Activated CD4-positive, alpha-beta T cell treated with anti-CD3 and anti-CD28 coated beads for 48 hours (primary cell): Measurements from ENCODE around the gene ZC3H7B.
"Not testable (repeated sequence)": the region's sequence is repeated elsewhere in the genome, so short reads cannot be mapped to it uniquely, and the experiment has no call there.

ENCODE experiments used
- DNase-seq: peaks from one replicate; pipeline ENCODE4 v3.0.0-alpha.2; 2020

ZC3H7B gene

GRCh38 chr22:41288245-41288946 lies 12.9 kb upstream of the ZC3H7B start:
- DNase-seq = no peak

DNA sequence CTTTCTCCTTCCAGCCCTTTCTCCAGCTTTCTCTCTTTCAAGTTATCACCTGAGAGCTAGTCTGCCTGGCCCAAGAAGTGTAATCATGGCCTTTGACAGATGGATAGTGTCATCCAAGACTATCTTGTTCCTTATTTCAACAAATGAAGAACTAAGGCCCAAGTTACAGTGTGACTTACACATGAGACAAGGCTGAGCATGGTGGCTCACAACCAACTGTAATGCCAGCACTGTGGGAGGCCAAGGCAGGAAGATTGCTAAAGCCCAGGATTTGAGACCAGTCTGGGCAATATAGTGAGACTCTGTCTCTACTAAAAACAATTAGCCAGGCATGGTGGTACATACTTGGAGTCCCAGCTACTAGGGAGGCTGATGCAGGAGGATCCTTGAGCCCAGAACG lies 11.7 kb upstream of the ZC3H7B start:
- no peak for DNase-seq

DNA sequence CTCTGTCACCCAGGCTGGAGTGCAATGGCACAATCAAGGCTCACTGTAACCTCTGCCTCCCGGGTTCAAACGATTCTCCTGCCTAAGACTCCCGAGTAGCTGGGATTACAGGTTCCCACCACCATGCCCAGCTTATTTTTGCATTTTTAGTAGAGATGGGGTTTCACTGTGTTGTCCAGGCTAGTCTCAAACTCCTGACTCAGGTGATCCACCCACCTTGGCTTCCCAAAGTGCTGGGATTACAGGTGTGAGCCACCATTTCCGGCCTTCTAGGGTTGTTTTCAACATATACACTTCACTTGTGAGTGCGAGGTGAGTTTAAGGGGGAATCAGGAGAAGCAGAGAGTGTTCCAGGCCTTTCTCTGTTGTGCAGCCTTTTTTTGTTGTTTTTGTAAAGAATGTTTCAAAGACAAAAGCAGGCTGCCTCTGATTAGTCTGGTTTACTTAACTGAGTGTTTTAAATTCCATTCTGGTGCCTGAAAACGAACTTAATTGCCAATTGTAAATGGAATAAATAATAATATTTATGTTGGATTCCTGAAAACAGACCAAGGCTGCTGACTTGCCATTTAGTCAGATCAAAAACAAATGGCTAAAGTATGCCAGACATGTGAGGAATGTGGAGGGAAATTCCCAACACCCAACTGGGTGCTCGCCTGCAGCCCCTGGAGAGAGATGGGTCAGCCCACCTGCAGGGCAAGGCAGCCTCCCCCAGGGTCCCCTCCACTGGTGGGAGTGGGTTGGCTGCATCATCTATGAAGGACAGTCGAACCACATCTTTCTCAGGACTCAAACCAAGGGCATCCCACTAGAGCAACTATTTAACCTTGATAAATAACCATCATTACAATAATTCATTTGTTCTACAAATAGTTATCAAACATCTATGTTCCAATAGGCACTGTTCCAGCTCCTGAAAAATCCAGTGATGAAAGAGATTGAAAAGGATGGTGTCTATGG lies 10.8 kb upstream of the ZC3H7B start:
- DNase-seq = no peak

DNA sequence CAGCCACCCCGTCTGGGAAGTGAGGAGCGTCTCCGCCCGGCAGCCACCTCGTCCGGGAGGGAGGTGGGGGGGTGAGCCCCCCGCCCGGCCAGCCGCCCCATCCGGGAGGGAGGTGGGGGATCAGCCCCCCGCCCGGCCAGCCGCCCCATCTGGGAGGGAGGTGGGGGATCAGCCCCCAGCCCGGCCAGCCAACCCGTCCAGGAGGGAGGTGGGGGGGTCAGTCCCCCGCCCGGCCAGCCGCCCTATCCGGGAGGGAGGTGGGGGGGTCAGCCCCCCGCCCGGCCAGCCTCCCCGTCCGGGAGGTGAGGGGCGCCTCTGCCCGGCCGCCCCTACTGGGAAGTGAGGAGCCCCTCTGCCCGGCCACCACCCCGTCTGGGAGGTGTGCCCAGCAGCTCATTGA lies 6.5 kb upstream of the ZC3H7B start:
- DNase-seq = not testable (repeated sequence)

GRCh38 chr22:41296826-41297667 lies 4.3 kb upstream of the ZC3H7B start:
- no peak for DNase-seq

GRCh38 chr22:41300661-41301060 lies 664 bp upstream of the ZC3H7B start:
- DNase-seq = no peak

DNA sequence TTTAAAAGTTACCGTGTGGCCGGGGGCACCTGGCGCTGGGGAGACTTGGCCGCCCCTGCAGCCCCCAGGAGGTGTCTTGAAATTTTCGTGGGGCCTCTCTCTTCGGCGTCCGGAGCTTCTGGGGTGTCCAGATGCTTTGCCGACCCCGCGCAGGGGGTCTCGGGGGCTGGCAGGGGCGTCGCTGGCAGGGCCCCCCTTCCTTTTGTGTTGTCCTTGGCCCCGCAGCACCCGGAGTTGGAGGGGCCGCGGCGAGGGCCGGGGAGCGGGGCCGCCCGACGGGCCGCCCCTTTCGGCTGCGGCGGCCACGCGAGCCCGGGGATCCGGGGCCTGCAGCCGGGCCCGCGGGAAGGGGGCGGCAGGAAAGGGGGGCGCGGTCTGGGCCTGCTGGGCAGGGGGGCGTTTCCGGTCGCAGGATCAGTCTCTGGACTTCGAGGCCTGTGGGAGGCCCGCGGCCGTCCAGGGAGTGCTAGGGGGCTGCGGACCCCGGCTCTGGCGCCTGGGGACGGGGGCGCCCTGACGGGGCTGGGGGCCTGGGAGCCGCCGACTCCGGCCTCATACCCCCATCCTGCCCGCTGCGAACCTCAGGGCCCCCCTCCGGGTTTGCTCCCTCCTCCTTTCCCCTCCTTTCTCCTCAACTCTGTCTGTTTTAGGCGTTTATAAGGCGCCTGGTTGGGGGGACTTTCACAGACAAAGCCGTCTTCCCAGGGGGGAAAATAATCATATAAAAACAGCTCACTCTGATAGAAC lies 869 bp downstream of the ZC3H7B start:
- peak; percentile 14 for DNase-seq

DNA sequence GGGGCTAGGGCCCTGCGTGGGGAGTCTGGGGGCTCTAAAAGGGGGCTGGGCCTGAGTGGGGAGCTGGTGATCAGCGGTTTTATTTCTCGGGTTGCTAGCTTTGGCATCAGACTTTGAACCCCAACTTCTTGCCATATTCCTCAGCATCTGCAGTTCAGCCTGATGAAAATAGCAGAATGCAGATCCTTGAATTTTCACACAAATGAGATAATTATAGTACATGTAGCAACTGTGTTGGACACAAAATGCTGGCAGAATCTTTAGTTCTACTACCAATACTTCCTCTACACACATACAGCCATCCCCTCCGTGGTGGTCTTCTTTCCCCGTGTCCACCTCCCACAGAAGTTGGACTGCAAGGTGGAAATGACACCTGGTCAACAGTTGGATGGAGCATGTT lies 1.5 kb downstream of the ZC3H7B start:
- DNase-seq = no peak

GRCh38 chr22:41305646-41306045 lies 4.3 kb downstream of the ZC3H7B start:
- DNase-seq = no peak

- no peak for DNase-seq
Observed at GRCh38 chr22:41308054-41308453, 6.7 kb downstream of the ZC3H7B start.

DNA sequence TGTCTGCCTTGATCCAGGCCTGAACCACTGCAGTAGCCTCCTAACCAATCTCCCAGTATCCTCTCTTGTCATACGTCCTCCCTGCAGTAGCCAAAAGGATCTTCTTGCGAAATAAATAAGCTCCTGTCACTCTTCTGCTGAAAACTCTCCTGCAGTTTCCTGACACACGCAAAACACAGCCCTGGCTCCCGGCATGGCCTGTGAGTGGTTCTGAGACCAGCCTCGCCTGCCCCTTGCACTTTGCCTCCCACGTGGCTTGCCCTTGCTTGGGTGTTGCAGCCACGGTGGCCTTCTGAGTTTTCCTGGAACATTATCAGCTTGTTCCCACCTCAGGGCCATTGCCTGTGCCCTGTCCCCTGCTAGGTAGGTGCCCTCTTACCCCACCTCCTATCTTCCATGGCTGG lies 7.2 kb downstream of the ZC3H7B start:
- DNase-seq = no peak

DNA sequence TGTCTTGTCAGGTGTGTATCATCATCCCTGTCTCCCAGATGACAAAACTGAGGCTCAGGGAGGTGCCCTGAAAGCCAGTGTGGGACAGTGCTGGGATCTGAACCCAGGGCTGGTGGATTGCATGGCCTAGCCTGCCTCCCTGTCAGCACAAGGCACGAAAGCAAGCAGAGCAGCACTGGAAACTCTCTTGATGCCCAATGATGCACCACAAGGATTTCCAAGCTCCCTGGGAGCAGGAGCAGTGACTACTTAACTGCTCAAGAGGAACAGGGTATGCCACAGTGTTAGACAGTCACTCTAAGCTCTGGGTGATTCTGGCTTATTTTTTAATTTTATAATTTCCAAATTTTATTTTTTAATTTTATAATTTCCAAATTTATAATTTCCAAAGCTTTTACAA lies 9.0 kb downstream of the ZC3H7B start:
- DNase-seq = no peak

DNA sequence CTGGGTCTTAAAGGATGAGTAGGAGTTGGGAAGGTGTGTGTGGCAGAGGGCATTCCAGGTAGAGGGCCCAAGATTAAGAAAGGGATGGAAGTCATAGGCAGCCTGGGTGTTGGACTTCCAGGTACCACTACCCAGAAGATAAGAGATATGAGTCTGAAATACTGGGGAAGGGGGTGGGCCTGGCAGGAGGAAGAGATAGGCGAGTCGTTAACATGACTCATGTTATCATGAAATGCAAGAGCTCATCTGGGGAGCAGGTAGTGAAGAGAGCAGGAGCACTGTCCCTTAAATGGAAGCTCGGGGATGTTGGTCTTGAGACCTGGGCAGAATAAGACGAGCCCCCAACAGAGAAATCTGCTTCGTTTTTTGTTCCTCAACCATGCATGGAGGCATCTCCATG lies 10.2 kb downstream of the ZC3H7B start:
- DNase-seq = peak; percentile 12

- no peak for DNase-seq
Observed at GRCh38 chr22:41314821-41315220, 13.5 kb downstream of the ZC3H7B start.

DNA sequence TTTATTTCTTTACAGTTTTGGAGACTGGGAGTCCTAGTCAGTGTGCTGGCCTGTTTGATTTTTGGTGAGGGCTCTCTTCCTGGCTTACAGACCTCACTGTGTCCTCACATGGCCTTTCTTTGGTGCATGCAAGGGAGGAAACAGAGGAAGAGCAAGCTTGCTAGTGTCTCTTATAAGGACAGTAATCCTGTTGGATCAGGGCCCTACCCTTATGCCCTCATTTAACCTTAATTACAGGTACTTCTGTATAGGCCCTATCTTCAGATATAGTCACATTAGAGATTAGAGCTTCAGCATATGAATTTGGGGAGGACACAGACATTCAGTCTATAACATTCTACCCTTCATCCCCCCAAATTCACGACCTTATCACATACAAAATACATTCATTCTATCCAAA lies 14.3 kb downstream of the ZC3H7B start:
- no peak for DNase-seq

DNA sequence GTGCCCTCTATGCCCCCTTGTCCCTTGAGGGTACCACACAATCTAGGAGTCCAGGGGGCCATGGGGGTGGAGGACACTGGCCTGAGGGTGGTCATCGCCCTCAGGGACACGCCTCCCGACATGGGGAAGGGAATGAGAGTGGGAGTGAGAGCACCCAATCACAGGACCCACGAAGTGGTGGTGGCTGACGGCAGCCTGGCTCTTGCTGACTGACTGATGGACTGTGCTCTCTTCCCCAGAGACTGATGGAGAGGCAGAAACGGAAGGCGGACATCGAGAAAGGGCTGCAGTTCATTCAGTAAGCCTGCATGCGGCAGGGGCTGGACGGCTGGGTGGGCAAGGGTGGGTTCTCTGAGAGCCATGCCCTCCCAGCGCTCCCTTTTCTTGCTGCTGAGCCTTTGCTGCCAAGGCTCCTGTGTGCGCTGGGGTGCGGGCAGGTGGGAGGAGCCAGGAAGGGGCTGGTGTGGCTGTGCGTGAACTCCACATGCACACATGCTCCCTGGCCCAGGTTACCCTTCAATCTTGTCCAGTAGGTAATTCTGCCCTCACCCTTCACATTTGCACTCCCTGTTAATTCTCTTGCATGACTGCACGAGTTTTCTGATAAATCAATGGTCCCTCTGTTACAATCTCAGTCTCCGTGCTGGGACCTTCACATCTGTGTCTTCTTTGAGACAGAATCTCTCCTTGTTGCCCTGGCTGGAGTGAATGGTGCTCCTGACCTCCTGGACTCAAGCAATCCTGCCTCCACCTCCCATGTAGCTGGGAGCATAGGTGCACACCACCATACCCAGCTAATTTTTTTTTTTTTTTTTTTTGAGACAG lies 19.3 kb downstream of the ZC3H7B start:
- no peak for DNase-seq

DNA sequence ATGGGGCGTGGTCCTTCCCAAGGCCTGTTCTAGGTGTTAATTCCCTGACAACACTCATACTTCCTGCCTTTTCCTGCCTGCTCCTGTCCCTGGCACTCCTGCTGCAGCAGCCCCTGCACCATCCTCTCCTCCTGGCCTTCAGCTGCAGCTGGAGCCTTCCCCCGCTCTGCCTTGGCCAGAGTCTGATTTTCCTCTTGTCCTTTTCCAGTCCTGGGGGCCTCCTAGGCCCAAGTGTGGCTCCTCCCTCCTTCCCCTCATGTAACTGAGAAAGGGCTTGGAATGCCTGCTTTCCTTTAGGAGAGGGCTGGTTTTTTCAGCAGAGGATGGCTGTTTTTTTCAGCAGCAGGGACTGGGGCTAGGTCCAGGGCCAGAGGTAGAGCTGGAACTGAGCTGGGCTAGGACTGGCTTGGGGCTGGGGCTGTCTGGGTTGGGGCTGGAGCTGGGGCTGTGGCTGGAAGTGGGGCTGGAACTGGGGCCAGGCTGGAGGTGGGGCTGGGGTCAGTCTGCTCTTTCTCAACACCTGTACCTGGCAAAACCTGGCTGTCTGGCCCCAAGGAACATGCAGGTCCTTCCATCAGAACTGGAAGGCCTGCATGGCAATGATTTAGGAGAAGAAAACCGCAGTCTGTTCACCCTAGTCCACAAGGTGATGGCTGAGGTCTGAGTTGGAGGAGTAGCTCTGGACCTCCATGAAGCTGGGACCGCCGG lies 23.6 kb downstream of the ZC3H7B start:
- DNase-seq = no peak

GRCh38 chr22:41327124-41327523 lies 25.8 kb downstream of the ZC3H7B start:
- no peak for DNase-seq

- no peak for DNase-seq
Observed at GRCh38 chr22:41330169-41330568, 28.8 kb downstream of the ZC3H7B start.

GRCh38 chr22:41332217-41332939 lies 31.1 kb downstream of the ZC3H7B start:
- no peak for DNase-seq
